ENCODE measurements around the gene CPE.

- no peak for TF ChIP-seq GATA2 (IDR thresholded peaks at IDR 0.05; ENCODE audit: low read depth, low read length)
- no peak for TF ChIP-seq GATA3 (IDR thresholded peaks at IDR 0.05; ENCODE audit: low read depth, low read length)
These were observed 11.8 kb upstream of the CPE start for GRCh38 chr4:165367040-165367439.
